ENCODE results near the gene SLC10A6. TPM values are rescaled to one million over a fixed set of nuclear protein-coding genes. Genes with fewer than 3 reads are reported as not detected.
"Not testable (repeated sequence)": the region's sequence is repeated elsewhere in the genome, so short reads cannot be mapped to it uniquely, and the experiment has no call there.

Gene SLC10A6
- total and polyA plus RNA-seq, 2 experiments from 2014 or later: not detected

DNA sequence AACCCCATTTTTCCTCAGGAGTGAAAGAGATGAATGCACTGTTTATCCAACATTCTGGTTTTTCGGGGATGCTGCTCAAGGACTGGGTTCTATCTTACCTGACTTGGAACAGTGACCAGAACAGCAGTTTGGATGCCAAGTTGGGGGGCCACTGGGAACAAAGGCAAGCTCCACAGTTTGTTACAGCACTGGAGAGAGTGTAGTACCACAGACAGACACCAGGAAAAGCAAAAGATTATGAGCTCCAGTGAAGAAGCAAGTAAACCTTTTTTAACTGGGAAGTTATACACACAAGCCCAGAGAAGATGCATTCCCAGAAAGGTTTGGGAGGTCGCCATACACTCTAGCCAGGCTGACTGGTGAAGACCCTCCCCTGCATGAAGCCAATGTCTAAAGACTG, 29.5 kb upstream of the SLC10A6 start:
- TF ChIP-seq, protein P1, sequence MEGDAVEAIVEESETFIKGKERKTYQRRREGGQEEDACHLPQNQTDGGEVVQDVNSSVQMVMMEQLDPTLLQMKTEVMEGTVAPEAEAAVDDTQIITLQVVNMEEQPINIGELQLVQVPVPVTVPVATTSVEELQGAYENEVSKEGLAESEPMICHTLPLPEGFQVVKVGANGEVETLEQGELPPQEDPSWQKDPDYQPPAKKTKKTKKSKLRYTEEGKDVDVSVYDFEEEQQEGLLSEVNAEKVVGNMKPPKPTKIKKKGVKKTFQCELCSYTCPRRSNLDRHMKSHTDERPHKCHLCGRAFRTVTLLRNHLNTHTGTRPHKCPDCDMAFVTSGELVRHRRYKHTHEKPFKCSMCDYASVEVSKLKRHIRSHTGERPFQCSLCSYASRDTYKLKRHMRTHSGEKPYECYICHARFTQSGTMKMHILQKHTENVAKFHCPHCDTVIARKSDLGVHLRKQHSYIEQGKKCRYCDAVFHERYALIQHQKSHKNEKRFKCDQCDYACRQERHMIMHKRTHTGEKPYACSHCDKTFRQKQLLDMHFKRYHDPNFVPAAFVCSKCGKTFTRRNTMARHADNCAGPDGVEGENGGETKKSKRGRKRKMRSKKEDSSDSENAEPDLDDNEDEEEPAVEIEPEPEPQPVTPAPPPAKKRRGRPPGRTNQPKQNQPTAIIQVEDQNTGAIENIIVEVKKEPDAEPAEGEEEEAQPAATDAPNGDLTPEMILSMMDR (IDR thresholded peaks at IDR 0.05; ENCODE audit: low read depth, low read length): no peak
- no peak overlapping the region for H3K27ac ChIP-seq
- H3K4me1 ChIP-seq (ENCODE audit: low read depth): no peaks in the 10 kb centered on the region
- no peaks in the 10 kb centered on the region for H3K27me3 ChIP-seq
- H3K9me3 ChIP-seq (ENCODE audit: low read depth): no peaks in the 10 kb centered on the region
- DNase-seq (ENCODE audit: low read depth in 1 of 2, low spot score in 1 of 2): no peak
- no peak overlapping the region for H3K4me3 ChIP-seq
- H3K36me3 ChIP-seq: no peaks in the 10 kb centered on the region

DNA sequence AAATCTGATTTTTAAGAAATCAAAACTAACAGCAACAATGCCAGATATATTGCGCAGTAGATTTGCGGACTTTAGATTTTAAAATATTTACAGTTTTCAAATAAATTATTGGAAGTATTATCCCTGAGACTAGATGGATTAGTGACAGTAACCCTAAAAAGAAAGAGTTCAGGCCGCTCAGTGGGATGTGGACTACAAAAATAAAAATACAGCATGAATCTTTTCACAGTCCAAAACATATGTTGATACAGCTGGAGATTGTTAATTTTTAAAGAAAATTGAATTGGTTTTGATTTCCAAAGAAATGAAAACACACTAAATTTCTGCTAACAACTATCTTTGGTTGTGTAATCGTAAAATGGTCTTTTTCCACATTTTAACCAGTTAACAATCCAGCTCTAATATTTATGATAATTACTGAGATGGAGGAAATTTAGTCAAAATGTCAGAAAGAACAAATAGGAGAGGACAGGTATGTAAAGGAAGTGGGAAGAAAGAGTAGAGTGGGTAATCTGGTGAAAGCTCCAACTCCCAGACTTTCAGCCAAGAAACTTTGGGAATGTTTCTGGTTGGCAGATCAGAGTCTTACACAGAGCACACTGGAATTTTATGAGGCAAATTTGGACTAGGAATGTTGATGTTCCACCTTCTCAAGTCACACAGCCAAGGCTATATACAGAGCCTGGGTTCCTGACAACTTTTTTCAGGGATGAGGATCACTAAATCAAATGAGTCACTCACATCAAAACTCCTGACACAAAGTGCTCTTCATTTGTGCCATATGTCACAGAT, 27.9 kb upstream of the SLC10A6 start:
- Histone ChIP-seq H3K27me3 (no peaks in the 10 kb centered on the region), H3K27ac (no peak overlapping the region), H3K4me1 (ENCODE audit: low read depth) (no peaks in the 10 kb centered on the region), H3K36me3 (no peaks in the 10 kb centered on the region), H3K9me3 (ENCODE audit: low read depth) (no peaks in the 10 kb centered on the region), H3K4me3 (no peak overlapping the region)
- TF ChIP-seq, protein P1 (IDR thresholded peaks at IDR 0.05; ENCODE audit: low read depth, low read length): no peak
- DNase-seq (ENCODE audit: low read depth in 1 of 2, low spot score in 1 of 2): no peak

DNA sequence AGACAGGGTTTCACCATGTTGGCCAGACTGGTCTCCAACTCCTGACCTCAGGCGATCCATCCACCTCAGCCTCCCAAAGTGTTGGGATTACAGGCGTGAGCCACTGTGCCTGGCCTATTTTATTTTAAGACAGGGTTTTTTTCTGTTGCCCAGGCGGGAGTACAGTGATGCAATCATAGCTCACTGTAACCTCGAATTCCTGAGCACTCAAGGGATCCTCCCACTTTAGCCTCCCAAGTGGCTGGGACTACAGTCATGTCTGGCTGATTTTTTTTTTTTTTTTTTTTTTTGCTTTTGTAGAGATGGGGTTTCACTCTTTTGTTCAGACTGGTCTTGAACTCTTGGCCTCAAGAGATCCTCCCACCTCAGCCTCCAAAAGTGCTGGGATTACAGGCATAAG, 26.3 kb upstream of the SLC10A6 start:
- H3K36me3 ChIP-seq; H3K27ac ChIP-seq; H3K4me3 ChIP-seq; H3K4me1 ChIP-seq (ENCODE audit: low read depth); H3K27me3 ChIP-seq; H3K9me3 ChIP-seq (ENCODE audit: low read depth): not testable (repeated sequence)
- DNase-seq (ENCODE audit: low read depth in 1 of 2, low spot score in 1 of 2): peak in 1 of 2 donors; percentile 51

- Histone ChIP-seq H3K36me3 (no peaks in the 10 kb centered on the region), H3K27me3 (no peaks in the 10 kb centered on the region), H3K9me3 (ENCODE audit: low read depth) (no peaks in the 10 kb centered on the region), H3K27ac (no peak overlapping the region), H3K4me1 (ENCODE audit: low read depth) (no peaks in the 10 kb centered on the region), H3K4me3 (no peak overlapping the region)
- no peak for DNase-seq (ENCODE audit: low read depth in 1 of 2, low spot score in 1 of 2)
- TF ChIP-seq, protein P1 (IDR thresholded peaks at IDR 0.05; ENCODE audit: low read depth, low read length): no peak
Observed at GRCh38 chr4:86872135-86872534, 23.0 kb upstream of the SLC10A6 start.

GRCh38 chr4:86870442-86871069, 21.4 kb upstream of the SLC10A6 start:
- TF ChIP-seq, protein P1 (IDR thresholded peaks at IDR 0.05; ENCODE audit: low read depth, low read length): no peak
- H3K27ac ChIP-seq: no peak overlapping the region

More at GRCh38 chr4:86870442-86871069, 21.4 kb upstream of the SLC10A6 start:
- Histone ChIP-seq H3K4me3 (no peak overlapping the region), H3K9me3 (ENCODE audit: low read depth) (no peaks in the 10 kb centered on the region), H3K4me1 (ENCODE audit: low read depth) (no peaks in the 10 kb centered on the region), H3K36me3 (no peaks in the 10 kb centered on the region), H3K27me3 (no peaks in the 10 kb centered on the region)
- no peak for DNase-seq (ENCODE audit: low read depth in 1 of 2, low spot score in 1 of 2)
